GM18868 (cell line): ENCODE data around the gene COPE.
"Not testable (repeated sequence)": the region's sequence is repeated elsewhere in the genome, so short reads cannot be mapped to it uniquely, and the experiment has no call there.

Experiments used
- ATAC-seq: cut with Tn5 transposase; IDR thresholded peaks from one replicate; pipeline ENCODE4 v1.9.1; 2021; ENCODE audit warnings: mild to moderate bottlenecking, moderate library complexity; ENCODE audit not compliant: unreplicated experiment

The COPE gene

DNA sequence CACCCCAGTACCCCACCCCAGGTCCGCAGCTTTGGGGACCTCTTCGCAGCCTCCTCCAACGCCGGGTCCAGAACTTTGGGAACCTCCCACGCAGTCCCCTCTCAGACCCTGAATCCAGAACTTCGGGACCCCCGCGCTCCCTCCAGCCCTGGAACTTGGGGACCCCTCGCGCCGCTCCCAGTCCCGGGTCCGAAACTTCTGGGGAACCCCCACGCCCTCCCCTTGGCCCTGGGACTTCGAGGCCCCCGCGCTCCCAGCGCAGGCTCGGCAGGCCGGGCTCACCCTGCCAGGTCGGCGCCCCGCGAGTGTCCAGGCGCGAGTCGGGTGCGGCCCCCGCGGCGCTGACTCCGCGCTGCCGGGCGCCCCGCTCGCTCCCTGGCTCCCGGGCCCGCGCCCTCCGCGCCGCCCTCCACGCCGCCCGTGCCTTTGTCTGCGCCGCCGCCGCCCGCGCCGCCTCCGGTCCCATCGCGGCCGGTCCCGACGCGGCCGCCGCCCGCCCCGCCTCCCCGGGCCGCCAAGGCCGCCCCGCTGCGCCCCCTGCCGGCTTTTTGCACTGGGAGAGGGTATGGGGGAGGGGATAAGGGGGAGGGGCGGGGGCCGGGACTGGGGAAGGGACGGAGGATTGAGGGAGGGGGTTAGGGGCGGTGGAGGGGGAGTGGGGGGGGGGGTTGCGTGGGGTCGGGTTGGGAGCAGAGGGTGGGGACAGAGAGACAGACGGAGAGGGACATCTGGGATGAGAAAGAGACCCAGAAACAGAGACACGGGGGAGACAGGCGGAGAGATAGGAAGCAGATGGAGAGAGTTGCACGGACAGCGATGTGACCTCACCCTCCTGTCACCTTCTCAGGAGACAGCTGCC is 21.8 kb upstream of the COPE start, which contains the start of gene HOMER3:
HOMER3 (minus strand) TSS at position 449 of the 859 bp plus-strand sequence. CDS start 2,235 bp downstream, outside the sequence.
- ATAC-seq: no peak

DNA sequence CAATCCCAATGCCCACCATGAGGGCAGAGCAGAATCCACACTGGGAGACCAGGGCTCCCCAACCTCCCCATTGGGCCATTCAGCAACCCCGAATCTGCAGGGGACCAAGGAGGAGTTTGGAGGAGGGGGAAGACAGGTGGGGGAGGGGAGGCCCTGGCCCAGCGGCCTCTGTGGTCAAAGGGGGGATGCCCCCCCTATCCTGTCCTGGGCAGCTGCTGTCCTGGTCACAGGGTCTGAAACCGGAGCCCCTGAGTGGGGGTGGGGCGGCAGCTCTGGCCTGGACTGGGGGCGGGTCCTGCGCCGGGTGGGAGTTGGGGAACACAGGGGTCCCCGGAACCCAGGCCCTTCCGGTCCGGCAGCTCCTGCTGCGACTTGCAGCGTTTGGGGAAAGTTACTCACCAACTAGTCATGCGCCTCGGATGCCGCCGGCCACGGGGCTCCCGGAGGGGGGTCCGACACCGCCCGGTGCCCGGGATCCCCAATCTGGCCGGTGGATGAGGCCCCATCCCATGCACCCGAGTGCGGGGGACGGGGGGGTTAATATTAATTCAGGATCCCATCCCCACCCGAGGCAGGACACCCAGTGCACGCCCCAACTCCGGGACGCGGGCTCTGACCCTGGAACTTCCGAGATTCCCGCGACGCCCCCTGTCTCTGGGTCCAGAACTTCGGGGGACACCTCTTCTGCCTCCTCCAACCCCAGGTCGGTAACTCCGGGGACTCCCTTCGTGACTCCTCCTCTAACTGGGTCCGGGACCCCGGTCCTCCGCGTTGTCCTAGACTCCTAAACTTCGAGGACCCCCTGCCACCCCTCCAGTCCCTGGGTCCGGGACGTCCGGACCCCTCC is 21.0 kb upstream of the COPE start:
- ATAC-seq: no peak

DNA sequence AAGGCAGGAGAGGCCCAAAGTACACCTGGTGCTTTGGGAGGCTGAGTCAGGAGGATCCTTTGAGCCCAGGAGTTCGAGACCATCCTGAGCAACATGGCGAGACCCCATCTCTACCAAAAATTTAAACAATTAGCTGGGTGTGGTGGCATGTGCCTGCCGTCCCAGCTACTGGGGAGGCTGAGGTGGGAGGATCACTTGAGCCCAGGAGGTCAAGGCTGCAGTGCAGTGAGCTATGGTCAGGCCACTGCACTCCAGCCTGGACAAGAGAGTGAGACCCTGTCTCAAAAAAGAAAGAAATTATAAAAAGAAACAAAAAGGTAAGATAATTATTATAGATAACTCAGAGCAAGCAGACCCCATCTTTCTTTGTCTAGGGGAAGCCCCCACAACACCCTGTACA is 20.0 kb upstream of the COPE start:
- no peak for ATAC-seq

DNA sequence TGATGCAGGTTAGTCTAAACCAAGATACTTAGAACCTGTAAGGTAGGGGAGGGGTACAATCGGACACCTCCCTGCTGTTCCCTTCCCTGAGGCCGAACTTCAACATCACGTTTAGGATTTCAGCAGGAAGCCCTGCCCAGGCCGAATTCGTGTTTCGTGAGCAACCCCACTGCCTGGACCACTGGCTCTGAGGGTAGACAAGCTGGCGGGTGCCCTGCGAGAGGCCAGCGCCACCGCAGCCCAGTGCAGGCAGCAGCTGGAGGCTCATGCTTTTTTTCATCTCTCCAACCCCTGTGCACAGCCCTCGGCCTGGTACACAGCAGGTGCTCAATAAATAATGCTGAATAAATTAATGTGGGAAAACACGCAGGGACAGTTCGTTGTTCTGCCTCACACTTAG is 14.1 kb upstream of the COPE start:
- ATAC-seq: no peak

DNA sequence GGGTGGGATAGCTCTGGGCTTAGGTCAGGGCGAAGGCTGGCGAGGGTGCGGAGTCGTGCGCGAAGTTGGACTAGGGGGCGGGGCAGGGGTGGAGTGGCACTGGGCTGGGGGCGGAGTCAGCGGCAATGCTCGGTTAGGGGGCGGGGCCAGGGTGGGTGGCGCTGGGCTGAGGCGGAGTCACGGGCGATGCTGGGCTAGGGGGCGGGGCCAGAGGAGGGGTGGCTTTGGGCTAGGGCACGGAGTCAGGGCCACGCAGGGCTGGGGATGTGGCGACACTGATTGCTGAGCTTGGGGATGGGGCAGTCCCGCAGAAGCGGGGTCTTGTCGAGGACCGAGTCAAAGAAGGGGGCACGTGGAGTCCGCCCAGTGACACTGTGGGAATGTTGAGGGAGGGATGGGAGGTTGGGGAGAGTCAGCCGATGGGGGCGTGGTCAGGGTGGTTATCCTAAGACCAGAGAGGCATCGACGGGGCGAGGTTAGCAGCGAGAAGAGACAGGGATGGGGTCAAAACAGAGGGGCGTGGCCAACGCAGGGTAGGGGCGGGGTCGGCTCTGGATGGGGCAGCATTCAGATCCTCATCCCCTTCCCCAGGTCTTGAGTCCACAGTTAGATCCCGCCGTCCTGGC is 13.1 kb upstream of the COPE start:
- ATAC-seq: no peak

DNA sequence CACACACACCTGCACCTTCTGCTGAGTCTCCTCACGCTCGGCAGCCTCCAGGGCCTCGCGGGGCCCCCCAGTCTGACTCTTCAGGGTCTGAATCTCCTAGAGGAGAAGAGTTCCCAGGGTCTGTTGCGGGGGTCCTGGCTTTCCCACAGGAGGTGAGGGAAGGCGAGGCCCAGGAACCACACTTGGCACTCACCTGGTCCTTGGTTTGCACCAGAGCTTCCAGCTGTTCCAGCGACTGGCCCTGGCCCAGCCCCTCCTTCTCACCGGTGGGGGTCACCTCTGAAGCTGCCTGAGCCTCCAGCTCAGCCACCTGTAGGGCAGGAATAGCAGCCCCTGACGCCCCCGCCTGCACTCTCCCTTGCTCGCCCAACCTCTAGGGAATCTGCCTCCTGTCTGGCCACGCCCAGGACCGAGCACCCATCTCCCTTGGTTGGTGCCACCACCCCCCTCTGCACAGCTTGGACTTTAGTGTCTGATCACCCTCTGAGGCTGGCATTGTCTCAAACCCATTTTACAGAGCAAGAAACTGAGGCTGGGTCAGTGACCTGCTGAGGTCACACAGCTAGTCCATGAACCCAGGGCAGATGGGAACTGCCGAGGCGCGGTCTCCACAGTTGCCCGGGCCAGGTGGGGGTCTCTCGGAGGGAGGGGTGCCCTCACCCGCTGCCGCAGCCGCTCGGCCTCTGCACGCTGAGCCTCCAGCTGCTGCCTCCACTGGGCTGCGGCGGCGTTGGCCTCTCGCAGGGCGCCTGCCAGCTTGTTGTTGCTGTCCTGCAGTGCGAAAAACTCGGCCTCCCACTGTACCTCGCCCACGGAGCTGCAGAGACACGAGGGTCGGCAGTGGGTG is 12.4 kb upstream of the COPE start:
- no peak for ATAC-seq

DNA sequence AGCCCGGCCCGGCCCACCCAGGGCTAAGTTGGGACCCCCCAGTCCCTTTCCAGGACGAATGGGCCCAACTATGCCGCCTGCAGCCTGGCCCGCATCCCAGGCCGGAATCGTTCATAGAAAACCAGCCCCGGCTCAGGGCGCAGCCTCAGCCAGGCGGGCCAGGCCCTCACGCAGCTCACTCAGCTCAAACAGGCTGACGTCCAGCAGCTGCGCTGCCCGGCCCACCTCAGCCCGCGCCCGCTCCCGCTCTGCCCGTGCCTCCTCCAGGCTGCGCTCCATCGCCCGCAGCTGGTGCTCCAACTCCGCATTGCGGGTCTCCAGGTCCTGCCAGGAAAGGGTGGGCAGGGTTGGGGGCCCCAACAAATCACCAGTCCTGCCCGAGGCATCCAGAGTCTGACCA is 10.1 kb upstream of the COPE start:
- ATAC-seq: no peak

DNA sequence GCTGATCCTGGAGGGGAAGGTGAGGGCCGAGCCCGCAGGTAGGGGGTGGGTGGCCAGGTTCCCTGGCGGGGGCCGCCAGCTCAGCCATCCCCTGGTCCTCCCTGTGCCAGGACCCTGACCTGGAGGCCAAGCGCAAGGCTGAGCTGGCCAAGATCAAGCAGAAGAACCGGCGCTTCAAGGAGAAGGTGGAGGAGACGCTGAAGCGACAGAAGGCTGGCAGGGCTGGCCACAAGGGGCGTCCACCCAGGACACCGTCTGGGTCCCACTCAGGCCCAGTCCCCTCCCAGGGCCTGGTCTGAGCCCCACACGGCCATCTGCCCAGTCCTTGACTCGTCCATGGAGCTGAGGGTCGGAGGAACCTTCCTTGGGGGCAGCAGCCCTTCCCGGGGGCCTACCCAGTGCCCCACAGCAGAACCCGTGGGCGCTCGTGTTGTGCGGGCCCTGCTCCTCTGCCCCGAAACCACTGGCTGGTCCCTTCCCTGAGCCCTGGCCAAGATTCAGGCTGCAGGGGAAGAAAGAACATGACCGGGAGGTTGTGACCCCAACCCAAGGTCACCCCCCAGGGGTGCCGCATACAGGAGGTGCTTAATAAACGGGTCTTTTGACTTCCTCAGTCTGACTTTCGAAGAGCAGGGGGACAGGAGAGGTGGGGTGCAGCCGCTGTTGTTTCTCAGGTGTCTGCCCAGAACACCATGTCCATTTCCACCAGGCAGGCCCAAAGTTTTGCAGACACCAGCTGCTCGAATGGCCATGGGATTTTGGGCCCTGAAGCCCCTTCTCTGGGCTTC is 9.0 kb upstream of the COPE start:
- ATAC-seq: no peak

DNA sequence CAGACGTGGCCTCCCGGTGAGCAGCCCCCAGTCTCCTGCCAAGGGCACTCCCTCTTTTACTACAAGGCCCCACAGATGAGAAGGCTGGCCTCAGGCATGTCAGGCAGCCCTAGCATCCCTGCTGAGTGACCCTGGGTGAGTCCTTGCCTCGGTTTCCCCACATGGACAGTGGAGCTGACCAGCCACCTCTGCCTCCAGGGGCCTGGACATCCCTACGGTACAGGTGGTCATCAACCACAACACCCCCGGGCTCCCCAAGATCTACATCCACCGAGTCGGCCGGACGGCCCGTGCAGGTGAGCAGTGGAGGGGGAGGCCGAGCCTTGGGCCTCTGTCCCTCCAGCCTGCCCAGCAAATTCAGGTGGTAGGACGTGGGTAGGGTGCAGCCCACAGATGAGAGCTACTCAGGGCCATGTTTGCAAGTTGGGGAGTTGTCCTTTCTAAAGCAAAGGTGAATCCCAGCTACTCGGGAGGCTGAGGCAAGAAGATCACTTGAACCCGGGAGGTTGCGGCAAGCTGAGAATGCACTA is 5.6 kb upstream of the COPE start:
- ATAC-seq: no peak

DNA sequence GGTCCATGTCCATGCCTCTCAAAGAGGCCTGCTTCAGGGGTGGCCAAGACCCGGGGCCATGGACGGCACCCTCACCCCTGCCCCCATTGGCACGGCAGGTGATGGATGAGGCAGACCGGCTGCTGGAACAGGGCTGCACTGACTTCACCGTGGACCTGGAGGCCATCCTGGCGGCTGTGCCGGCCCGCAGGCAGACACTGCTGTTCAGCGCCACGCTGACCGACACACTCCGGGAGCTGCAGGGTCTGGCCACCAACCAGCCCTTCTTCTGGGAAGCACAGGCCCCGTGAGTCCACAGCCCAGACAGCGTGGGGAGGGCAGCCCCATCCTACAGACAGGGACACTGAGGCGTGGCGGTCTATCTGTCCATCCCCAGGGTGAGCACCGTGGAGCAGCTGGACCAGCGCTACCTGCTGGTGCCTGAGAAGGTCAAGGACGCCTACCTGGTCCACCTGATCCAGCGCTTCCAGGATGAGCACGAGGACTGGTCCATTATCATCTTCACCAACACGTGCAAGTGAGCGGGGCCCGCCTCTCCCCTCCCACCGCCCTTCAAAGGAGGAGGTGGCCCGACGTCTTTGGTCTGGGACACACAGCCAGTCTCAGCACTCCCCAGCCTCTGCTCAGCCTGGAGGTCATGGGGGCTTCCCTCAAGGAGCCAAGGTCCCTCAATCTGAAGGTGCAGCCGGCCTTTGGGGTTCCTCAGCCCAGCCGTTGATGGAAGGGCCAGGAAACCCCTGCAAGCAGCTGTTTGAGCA is 3.2 kb upstream of the COPE start:
- ATAC-seq: no peak

DNA sequence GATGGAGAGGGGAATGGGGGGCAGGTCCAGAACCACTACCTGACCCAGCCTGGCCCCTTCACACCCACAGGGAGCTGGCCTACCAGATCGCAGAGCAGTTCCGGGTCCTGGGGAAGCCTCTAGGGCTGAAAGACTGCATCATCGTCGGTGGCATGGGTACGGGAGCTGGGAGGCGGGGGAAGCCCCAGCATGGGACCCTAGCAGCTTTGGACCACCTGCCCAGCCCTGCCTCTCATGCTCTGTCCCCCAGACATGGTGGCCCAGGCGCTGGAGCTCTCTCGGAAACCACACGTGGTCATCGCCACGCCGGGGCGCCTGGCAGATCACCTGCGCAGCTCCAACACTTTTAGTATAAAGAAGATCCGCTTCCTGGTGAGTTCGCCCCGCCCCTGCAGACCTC is 2.4 kb upstream of the COPE start:
- no peak for ATAC-seq

DNA sequence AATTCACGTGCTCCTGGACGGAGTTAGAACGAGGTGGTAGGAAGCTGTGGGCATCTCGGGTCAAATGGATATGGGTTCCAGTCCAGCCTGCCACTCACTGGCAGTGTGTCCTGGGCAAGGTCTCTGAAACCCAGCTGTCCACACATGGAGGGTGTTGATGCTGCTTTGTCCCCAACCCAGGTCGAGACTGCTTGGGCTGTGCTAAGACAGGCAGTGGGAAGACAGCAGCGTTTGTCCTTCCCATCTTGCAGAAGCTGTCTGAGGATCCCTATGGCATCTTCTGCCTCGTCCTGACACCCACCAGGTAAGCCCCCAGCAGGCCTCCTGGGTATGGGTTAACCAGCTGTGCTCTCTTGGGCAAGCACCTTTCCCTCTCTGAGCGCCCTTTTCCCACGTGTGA is 1.2 kb upstream of the COPE start:
- no peak for ATAC-seq

DNA sequence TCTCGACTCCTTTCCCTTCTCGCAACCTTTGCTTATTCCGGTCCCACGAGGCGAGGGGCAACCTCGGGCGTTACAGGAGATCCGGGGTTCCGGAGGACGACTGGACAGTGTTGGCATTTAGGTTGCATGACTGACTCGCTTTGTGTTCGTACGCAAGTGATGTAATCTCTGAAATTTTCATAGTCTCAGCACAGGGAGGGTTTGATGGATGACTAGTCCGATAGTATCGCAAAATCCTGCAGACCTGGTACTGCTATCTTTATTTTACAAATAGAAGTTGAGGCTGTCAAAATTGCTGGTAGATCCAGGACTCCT is 670 bp upstream of the COPE start:
- no peak for ATAC-seq

DNA sequence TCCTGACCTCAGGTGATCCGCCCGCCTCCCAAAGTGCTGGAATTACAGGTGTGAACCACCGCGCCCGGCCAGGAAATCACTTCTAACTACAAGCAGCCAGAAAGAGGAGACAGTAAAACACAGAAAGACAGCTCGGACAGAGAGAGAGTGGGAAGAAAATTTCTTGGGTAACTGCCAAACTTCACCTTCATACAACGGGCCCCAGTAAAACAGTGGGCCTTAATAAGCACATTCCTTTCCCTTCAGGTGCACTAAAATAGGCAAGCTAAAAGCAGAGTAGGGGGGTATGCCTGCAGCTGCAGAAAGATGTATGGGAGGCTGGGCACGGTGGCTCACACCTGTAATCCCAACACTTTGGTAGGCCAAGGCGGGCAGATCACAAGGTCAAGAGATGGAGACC is 1.6 kb downstream of the COPE start:
- ATAC-seq: not testable (repeated sequence)

DNA sequence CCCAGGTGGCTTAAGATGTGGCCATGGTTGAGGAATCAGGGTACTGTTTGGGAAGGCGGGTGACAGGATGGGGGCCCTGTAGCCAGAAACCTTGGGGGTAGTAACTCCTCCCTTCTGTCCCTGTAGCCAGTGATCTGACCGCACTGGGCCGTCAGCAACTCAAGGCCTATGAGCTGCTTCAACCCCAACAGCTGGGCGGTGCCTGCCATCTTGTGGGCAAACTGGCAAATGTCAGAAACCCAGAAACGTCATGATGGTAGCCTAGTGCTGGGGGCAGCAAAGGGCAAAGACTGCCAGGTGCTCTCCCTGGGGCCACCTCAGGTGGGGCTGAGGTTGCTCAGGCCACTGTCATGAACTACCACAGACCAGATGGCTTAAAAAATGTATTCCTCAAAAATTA is 3.5 kb downstream of the COPE start:
- no peak for ATAC-seq

DNA sequence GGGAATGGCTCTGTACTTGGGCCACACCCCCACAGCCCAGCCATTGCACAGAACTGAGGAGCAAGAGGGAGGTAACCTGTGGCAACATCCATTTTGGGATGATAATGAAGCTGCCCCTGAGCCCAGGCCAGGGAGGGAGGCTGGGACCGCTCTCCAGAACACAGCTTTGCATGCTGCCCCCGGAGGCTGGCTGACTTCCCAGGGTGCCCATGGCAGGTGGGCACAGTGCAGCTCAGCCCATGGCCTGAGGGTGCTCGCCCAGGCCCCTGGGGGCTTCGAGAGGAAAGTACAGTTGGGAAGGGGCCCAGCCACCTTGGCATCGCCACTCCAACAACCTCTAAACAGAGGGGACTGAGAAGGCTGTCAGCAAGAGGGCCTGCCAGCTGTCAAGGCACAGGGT is 5.7 kb downstream of the COPE start:
- no peak for ATAC-seq

DNA sequence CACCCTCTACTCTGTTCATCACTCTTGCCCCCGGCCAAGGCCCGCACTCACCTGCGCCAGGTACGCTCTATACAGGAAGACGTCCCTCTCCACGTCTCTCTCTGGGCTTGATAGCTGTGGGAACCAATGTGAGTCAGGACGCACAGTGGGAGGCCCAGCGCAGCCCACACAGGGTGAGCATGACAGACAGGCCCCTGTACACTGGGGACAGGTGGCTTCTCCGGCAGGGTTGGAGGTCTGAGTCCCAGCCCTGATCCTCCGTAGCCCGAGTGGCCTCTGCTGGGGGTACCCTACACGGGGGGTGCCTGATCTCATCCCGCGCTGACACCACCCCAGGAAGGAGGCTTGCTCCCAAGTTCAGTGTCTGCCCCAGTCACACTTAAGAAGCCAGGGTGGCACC is 6.3 kb downstream of the COPE start:
- ATAC-seq: no peak

DNA sequence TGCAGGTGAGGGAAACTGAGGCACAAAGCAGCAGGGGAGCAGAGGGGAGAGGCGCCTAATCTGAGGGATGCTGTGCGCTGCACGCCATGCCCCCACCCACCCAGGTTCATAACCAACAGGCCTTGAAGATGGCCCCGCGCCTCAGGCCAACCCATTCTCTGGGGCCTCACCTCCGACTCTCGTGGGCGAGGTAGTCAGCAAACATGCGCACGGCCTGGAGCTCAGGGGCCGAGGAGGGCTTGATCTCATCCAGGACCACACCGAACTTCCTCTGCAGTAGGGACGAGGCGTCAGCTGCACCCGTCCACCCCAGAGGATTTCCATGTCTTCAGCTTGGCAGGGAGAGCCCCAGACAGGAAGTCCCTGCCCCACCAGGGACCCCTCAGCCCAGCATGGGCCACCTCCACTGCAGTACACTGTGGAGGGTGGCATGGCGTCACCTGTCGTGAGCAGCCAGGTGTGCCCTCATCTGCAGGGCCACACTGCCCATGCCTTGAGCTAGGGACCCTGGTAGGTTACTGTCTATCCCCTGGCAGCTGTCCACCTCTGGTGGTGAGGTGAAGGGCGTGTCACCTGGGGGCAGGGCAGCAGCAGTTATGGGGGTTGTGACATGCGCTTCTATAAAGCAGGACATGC is 8.3 kb downstream of the COPE start:
- ATAC-seq: no peak

DNA sequence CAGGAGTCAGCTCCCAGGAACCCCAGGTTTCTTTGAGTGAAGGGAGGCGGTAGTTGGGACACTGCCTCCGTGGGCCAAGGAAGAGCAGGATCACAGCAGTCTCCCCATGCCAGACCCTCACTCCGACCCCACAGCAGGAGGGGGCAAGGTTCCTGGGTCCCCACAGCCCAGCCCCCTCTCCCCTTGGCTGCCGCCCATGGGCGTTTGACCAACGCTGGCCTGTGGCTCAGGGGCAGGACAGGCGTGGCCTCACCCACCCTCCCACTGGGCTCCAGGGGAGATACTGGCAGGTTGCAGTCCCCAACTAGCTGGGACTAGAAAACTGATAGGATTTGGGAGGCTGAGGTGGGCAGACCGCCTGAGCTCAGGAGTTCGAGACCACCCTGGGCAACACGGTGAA is 9.2 kb downstream of the COPE start:
- no peak for ATAC-seq
